ENCODE measurements around the gene MCHR1. TPM values are rescaled to one million over a fixed set of nuclear protein-coding genes. Genes with fewer than 3 reads are reported as not detected.
"Not testable (repeated sequence)": the region's sequence is repeated elsewhere in the genome, so short reads cannot be mapped to it uniquely, and the experiment has no call there.

Gene MCHR1
- total RNA-seq, 1 experiment from 2014 or later: not detected

DNA sequence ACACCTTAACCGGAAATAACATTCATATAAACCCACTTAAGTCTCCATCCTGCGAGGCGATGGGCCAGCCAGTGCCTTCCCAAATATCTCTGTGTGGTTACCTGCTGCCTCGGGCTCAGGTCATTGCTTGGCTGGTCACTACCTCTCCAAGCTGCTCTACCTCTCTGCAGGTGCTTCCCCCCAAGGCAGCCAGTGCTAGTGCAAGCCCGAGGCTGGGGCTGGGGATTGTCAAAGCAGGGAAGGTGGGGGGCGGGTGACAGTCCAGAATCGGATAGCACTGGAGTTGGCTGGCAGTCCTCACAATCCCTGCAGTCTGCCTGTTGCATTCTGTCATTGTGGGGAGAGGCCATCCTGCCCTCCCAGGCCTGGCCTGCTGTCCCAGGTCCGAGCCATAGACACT lies 11.1 kb downstream of the MCHR1 start:
- no peak for DNase-seq (ENCODE audit: low spot score)

GRCh38 chr22:40691532-40691931 lies 12.2 kb downstream of the MCHR1 start:
- no peak for DNase-seq (ENCODE audit: low spot score)

GRCh38 chr22:40694411-40694810 lies 15.1 kb downstream of the MCHR1 start:
- no peak for DNase-seq (ENCODE audit: low spot score)

- DNase-seq (ENCODE audit: low spot score): no peak
Measured at GRCh38 chr22:40701274-40701673, 22.0 kb downstream of the MCHR1 start.

DNA sequence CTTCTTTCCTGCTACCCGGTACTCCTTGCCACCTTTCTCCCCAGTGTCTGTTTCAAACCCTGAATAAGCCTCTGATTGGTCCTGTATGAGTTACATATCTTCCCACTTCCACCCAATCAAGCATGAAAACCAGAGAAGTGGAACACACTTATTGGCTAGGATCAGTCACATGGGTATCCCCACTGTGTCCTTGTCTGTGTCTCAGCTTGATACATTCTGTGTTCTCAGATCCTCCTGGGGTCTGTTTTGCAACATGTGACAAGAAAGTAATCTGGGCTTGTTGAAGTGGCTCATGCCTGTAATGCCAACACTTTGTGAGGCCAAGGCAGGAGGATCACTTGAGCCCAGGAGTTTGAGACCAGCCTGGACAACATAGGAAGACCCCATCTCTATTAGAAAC lies 23.9 kb downstream of the MCHR1 start:
- DNase-seq (ENCODE audit: low spot score): no peak

DNA sequence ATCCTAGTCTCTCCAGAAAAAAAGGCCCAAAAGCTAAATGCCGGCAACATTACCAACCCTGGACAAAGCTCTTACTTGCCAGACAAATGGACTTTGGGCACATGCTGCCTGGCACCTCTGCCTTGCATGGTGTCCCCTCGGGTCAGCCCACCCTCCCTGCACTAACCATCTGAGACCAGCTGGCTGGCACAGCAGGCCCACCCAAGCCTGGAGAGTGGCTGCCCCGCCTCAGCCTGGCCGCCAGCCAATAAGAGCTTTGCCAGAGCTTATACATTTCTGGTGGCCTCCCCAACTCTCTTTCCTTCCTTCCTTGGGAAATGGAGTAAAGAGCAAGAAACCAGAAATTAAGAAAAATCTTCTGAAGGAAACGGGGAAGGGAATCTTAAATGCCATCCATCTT lies 24.5 kb downstream of the MCHR1 start:
- DNase-seq (ENCODE audit: low spot score): no peak

DNA sequence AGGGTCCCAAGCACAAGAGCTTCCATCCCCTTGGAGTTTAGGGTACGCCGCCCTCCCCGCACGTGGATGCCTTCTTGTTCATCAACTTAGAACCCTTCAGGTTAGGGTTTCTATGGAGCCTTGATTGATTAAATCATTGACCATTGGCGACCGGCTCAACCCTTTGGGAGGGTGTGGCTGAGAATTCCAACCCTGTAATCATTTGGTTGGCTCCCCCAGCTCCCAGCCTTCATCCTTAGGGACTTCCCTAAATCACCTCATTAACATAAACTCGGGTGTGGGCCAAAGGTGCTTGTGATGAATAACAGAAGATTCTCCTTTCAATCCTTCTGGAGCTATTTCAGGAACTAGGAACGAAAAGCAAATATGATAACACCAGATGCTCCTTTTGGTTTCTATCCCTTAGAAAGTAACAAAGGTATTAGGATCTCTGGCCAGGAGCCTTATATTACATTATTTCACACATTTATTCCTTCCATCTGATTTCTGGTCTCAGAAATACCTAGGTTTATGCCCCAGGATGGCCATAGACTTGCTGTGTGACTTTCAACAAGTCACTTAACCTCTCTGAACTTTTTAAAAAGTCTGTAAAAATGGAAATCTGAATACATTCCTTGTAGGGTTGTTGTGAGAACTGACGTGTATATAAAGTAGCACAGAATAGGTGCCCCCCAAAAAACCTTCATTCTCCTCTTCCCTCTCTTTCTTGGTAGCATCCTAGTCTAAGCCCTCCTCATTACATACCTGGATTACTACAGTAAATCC lies 26.8 kb downstream of the MCHR1 start:
- DNase-seq (ENCODE audit: low spot score): no peak

GRCh38 chr22:40707154-40707553 lies 27.9 kb downstream of the MCHR1 start:
- DNase-seq (ENCODE audit: low spot score): no peak

DNA sequence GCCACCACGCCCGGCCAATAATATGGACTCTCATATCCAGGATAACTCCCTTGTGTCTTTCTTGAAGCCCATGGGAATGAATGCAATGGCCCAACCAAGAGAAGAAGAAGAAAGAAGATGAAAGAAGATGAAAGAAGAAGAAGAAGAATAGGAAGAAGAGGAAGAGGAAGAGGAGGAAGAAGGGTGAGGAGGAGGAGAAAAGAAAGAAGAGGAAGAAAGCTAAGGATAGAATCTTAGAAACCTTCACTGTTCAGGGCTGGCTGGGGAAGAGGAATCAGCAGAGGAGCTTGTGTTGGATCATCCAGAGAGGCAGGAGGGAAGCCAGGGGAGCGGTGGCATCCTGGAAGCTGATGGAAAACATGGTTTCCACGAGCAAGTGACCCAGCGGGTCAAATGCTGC lies 28.9 kb downstream of the MCHR1 start:
- DNase-seq (ENCODE audit: low spot score): no peak

DNA sequence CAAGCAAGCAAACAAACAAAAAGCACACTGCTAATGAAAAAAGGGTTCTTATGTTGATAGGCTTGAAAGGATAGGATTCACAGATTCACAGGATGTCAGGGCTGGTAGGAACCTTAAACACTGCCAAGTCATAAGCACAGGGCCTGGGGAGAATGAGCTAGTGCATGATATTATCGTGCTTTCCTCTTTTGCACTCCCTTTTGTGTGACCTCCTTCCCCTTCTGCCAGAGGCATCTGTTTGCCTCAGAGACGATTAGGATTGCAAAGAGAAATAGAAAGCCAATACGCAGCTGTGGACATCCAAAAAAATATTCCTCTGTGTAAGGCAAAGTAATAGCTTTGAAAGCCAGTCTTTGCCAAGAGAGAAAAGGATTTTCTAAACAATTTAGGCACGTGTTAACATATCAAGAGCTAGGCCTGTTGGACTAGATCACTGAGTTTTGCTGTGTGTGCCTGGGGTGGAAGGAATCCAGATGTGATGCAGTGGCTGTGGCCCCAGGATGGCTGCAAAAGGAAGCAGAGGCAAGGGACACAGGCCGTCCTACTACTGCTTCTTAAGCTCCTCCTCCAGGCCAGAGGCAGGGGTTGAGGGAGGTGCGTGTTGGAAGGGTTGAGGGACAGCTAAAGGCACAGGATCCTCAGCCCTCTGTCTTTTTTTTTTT lies 30.6 kb downstream of the MCHR1 start:
- DNase-seq (ENCODE audit: low spot score): peak; percentile 30

DNA sequence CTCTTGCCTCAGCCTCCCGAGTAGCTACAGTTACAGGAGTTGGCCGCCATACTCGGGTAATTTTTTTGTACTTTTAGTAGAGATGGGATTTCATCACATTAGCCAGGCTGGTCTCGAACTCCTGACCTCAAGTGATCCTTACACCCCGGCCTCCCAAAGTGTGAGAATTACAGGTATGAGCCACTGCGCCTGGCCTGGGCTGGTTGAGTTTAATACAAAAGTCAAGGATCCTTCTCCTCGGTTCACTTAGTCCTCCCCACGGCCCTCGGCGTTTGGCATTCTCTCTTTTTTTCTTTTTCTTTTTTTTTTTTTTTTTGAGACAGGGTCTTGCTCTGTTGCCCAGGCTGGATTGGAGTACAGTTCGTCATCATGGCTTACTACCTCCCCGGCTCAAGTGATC lies 33.0 kb downstream of the MCHR1 start:
- DNase-seq (ENCODE audit: low spot score): no peak

- DNase-seq (ENCODE audit: low spot score): peak; percentile 54
Measured at GRCh38 chr22:40714499-40715337, 35.4 kb downstream of the MCHR1 start.

GRCh38 chr22:40716116-40716515 lies 36.8 kb downstream of the MCHR1 start:
- DNase-seq (ENCODE audit: low spot score): no peak

DNA sequence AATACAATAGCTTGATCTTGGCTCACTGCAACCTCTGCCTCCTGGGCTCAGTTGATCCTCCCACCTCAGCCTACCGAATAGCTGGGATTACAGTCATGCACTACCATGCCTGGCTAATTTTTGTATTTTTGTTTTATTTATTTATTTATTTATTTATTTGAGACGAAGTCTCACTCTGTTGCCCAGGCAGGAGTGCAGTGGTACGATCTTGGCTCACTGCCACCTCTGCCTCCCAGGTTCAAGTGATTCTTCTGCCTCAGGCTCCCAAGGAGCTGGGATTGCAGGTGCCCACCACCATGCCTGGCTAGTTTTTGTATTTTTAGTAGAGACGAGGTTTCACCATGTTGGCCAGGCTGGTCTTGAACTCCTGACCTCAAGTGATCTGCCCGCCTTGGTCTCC lies 38.4 kb downstream of the MCHR1 start:
- DNase-seq (ENCODE audit: low spot score): not testable (repeated sequence)

GRCh38 chr22:40718250-40719204 lies 39.2 kb downstream of the MCHR1 start:
- no peak for DNase-seq (ENCODE audit: low spot score)

- DNase-seq (ENCODE audit: low spot score): no peak
Measured at GRCh38 chr22:40719599-40719998, 40.3 kb downstream of the MCHR1 start.

GRCh38 chr22:40720156-40720537 lies 40.9 kb downstream of the MCHR1 start:
- DNase-seq (ENCODE audit: low spot score): not testable (repeated sequence)

GRCh38 chr22:40720538-40721256 lies 41.4 kb downstream of the MCHR1 start:
- DNase-seq (ENCODE audit: low spot score): no peak

DNA sequence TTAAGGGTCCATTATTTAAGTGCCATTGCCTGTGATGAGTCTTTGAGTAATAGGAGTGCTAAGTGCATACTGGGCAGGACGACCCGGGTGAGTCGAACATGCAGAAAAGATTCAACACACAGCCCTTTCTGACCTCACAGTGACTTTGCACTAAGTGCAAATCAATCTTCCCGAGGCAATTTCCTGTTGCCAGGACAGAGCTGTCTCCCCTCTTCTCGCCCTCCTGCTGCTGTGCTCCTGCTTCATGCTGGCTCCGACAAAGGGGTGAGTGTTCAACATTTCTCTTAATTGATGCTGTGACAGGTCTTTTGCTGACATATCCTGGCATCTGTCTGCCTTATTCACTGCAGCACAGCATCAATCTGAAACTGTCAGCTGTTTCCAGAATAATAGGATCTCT lies 42.0 kb downstream of the MCHR1 start:
- DNase-seq (ENCODE audit: low spot score): peak; percentile 44

DNA sequence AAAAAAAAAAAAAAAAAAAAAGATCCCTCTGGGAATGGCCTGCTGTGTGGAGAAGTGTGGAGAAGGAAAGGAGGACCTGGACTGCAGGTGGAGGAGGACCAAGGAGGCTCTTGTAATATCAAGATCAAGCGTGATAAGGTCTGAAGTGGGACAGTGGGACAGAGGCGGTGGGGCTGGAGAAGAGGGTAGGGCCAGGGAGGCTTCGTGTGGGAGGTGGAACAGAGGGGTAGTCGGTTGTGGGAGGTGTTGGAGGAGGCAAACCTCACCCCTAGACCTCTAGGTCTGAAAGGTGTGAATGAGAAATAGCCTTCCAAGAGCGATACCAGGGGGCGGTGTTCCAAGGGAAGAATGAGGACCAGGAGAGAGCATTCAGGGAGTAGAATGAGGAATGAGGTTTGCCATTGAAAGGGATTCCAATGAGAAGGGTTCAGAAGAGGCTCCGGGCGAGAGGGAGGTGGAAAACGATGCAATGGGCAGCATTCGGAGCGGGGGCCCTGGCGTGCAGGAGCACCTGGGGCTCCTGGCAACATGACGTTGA lies 44.2 kb downstream of the MCHR1 start:
- DNase-seq (ENCODE audit: low spot score): no peak

Measured in H4 (cell line).